Hepatocyte (in vitro differentiated cells): ENCODE measurements around the gene LELP1. TPM values are rescaled to one million over a fixed set of nuclear protein-coding genes. Genes with fewer than 3 reads are reported as not detected.

Source experiments
- polyA plus RNA-seq: library from polyadenylated mRNA; unstranded; fragments of >200 nt; fragmentation: Nextera tagmentation; extraction: Ambion mirVana; gene quantifications from 2 replicates; pipeline ENCODE4 v1.2.1, GENCODE V29; 2016
- total RNA-seq: library from RNA; depleted of rRNA; stranded (reverse); fragments of >200 nt; gene quantifications from 2 replicates; pipeline ENCODE4 v1.2.3, GENCODE V29; 2014

Gene LELP1
- total and polyA plus RNA-seq, 2 experiments from 2014 or later, result not detected

Other genes with a start within 250 kb of the LELP1 start
- not detected in 2 replicates for gene SPRR4, start 232.8 kb upstream of the LELP1 start, total RNA-seq
- not detected in 2 replicates for gene SPRR4, start 232.8 kb upstream of the LELP1 start, polyA plus RNA-seq
- not detected in 2 replicates for gene SPRR1A, start 219.3 kb upstream of the LELP1 start, total RNA-seq
- not detected in 2 replicates for gene SPRR1A, start 219.3 kb upstream of the LELP1 start, polyA plus RNA-seq
- gene SPRR3, start 201.7 kb upstream of the LELP1 start, total RNA-seq, result not detected in 2 replicates
- 0.40 and 0.72 TPM in 2 replicates for gene SPRR3, start 201.7 kb upstream of the LELP1 start, polyA plus RNA-seq
- gene SPRR1B, start 172.2 kb upstream of the LELP1 start, total RNA-seq, result not detected in 2 replicates
- gene SPRR1B, start 172.2 kb upstream of the LELP1 start, polyA plus RNA-seq, result 0.54 TPM in 1 of 2 replicates, not detected in the other
- gene SPRR2D, start 162.3 kb upstream of the LELP1 start, total RNA-seq, result not detected in 2 replicates
- gene SPRR2D, start 162.3 kb upstream of the LELP1 start, polyA plus RNA-seq, result not detected in 2 replicates
- gene SPRR2A, start 145.9 kb upstream of the LELP1 start, total RNA-seq, result not detected in 2 replicates
- 1.1 TPM in 1 of 2 replicates, not detected in the other for gene SPRR2A, start 145.9 kb upstream of the LELP1 start, polyA plus RNA-seq
- gene SPRR2B, start 131.8 kb upstream of the LELP1 start, total RNA-seq, result not detected in 2 replicates
- not detected in 2 replicates for gene SPRR2B, start 131.8 kb upstream of the LELP1 start, polyA plus RNA-seq
- gene SPRR2E, start 108.9 kb upstream of the LELP1 start, total RNA-seq, result not detected in 2 replicates
- not detected in 2 replicates for gene SPRR2E, start 108.9 kb upstream of the LELP1 start, polyA plus RNA-seq
- 0.80 and 2.5 TPM in 2 replicates for gene SPRR2F, start 89.9 kb upstream of the LELP1 start, total RNA-seq
- gene SPRR2F, start 89.9 kb upstream of the LELP1 start, polyA plus RNA-seq, result 26.1 and 42.2 TPM in 2 replicates
- not detected in 2 replicates for gene SPRR2G, start 52.5 kb upstream of the LELP1 start, total RNA-seq
- gene SPRR2G, start 52.5 kb upstream of the LELP1 start, polyA plus RNA-seq, result not detected in 2 replicates
- gene PRR9, start 14.2 kb downstream of the LELP1 start, total RNA-seq, result not detected in 2 replicates
- gene PRR9, start 14.2 kb downstream of the LELP1 start, polyA plus RNA-seq, result 0.33 TPM in 1 of 2 replicates, not detected in the other
- gene LORICRIN, start 56.3 kb downstream of the LELP1 start, total RNA-seq, result not detected in 2 replicates
- not detected in 2 replicates for gene LORICRIN, start 56.3 kb downstream of the LELP1 start, polyA plus RNA-seq
- not detected in 2 replicates for gene PGLYRP3, start 109.5 kb downstream of the LELP1 start, total RNA-seq
- gene PGLYRP3, start 109.5 kb downstream of the LELP1 start, polyA plus RNA-seq, result not detected in 2 replicates
- not detected in 2 replicates for gene PGLYRP4, start 145.4 kb downstream of the LELP1 start, total RNA-seq
- not detected in 2 replicates for gene PGLYRP4, start 145.4 kb downstream of the LELP1 start, polyA plus RNA-seq
- gene S100A9, start 154.4 kb downstream of the LELP1 start, total RNA-seq, result 3.2 and 11.9 TPM in 2 replicates
- 1.9 and 6.4 TPM in 2 replicates for gene S100A9, start 154.4 kb downstream of the LELP1 start, polyA plus RNA-seq
- gene S100A12, start 172.2 kb downstream of the LELP1 start, total RNA-seq, result not detected in 2 replicates
- 1.1 TPM in 1 of 2 replicates, not detected in the other for gene S100A12, start 172.2 kb downstream of the LELP1 start, polyA plus RNA-seq
- 0.70 TPM in 1 of 2 replicates, not detected in the other for gene S100A8, start 187.6 kb downstream of the LELP1 start, total RNA-seq
- 0.60 and 2.2 TPM in 2 replicates for gene S100A8, start 187.6 kb downstream of the LELP1 start, polyA plus RNA-seq
- gene S100A7A, start 213.1 kb downstream of the LELP1 start, total RNA-seq, result not detected in 2 replicates
- not detected in 2 replicates for gene S100A7A, start 213.1 kb downstream of the LELP1 start, polyA plus RNA-seq